Left ventricle myocardium inferior (tissue), 1 donor: ENCODE data around the gene KCND2. TPM values are rescaled to one million over a fixed set of nuclear protein-coding genes. Genes with fewer than 3 reads are reported as not detected.

Experiments used
- DNase-seq: peaks from one replicate; pipeline ENCODE4 v3.0.0-alpha.2; 2020
- H3K27ac ChIP-seq: fragments of 200-600 bp; replicated peaks from 2 replicates; pipeline ENCODE4 v1.8.0; 2021
- H3K27me3 ChIP-seq: fragments of 200-600 bp; 2 replicates; pipeline ENCODE4 v1.8.0; 2021; ENCODE audit warnings: low read depth
- H3K36me3 ChIP-seq: fragments of 200-600 bp; 2 replicates; pipeline ENCODE4 v1.8.0; 2021
- H3K4me1 ChIP-seq: fragments of 200-600 bp; 2 replicates; pipeline ENCODE4 v1.8.0; 2021
- H3K4me3 ChIP-seq: fragments of 200-600 bp; 2 replicates; pipeline ENCODE4 v1.8.0; 2021; ENCODE audit warnings: mild to moderate bottlenecking, moderate library complexity
- H3K9me3 ChIP-seq: fragments of 200-600 bp; replicated peaks from 2 replicates; pipeline ENCODE4 v1.8.0; 2021
- CTCF ChIP-seq: fragments of 200-600 bp; IDR thresholded peaks from 2 replicates; pipeline ENCODE4 v1.8.0; 2021; ENCODE audit warnings: antibody characterized with exemption, mild to moderate bottlenecking, borderline replicate concordance
- intact Hi-C: fragments of 100-400 bp; cut with micrococcal nuclease; formaldehyde crosslinking; loops from one replicate; pipeline ENCODE4 v1.11.0; 2022
- total RNA-seq: library from RNA; stranded (reverse); fragmentation: NEBNext Ultra II Directional; extraction: Animal tissue kit (Norgen Biotek cat#: 25700); gene quantifications from one replicate; pipeline ENCODE4 v1.2.1, GENCODE V29; 2021
- donor health status: DM: no; HTN: yes; CAD: no; lungs with severe emphysema.

The KCND2 gene
- total RNA-seq, 1 donor from 2014 or later: not detected

- Histone ChIP-seq H3K27ac (no peak overlapping the region), H3K27me3 (no peaks in the 10 kb centered on the region), H3K4me1 (no peaks in the 10 kb centered on the region), H3K36me3 (no peaks in the 10 kb centered on the region), H3K4me3 (no peak overlapping the region), H3K9me3 (no peaks in the 10 kb centered on the region)
- intact Hi-C loops: no loop called here
- no peak for TF ChIP-seq CTCF
- no peak for DNase-seq
These were observed 90.4 kb downstream of the KCND2 start for GRCh38 chr7:120363414-120363813.

- Histone ChIP-seq H3K4me3 (no peak overlapping the region), H3K36me3 (no peaks in the 10 kb centered on the region), H3K27me3 (no peaks in the 10 kb centered on the region), H3K9me3 (no peaks in the 10 kb centered on the region), H3K27ac (no peak overlapping the region), H3K4me1 (no peaks in the 10 kb centered on the region)
- intact Hi-C loops: no loop called here
- DNase-seq: no peak
- no peak for TF ChIP-seq CTCF
These were observed 98.0 kb downstream of the KCND2 start for GRCh38 chr7:120370954-120371353.

GRCh38 chr7:120373174-120373573 lies 100.2 kb downstream of the KCND2 start:
- no peak for TF ChIP-seq CTCF
- no peak overlapping the region for H3K4me3 ChIP-seq
- no peak overlapping the region for H3K27ac ChIP-seq
- no peaks in the 10 kb centered on the region for H3K36me3 ChIP-seq
- no peaks in the 10 kb centered on the region for H3K27me3 ChIP-seq
- no peak for DNase-seq
- no peaks in the 10 kb centered on the region for H3K9me3 ChIP-seq
- no peaks in the 10 kb centered on the region for H3K4me1 ChIP-seq
- intact Hi-C loops: no loop called here

- Histone ChIP-seq H3K27me3 (no peaks in the 10 kb centered on the region), H3K4me1 (no peaks in the 10 kb centered on the region), H3K9me3 (no peaks in the 10 kb centered on the region), H3K4me3 (no peak overlapping the region), H3K36me3 (no peaks in the 10 kb centered on the region), H3K27ac (no peak overlapping the region)
- intact Hi-C loops: no loop called here
- TF ChIP-seq CTCF: no peak
- DNase-seq: no peak
These were observed 121.6 kb downstream of the KCND2 start for GRCh38 chr7:120394595-120394994.

- no peak for TF ChIP-seq CTCF
- intact Hi-C loops: no loop called here
These were observed 122.6 kb downstream of the KCND2 start for GRCh38 chr7:120395526-120396019.

More at GRCh38 chr7:120395526-120396019, 122.6 kb downstream of the KCND2 start:
- Histone ChIP-seq H3K27ac (no peak overlapping the region), H3K27me3 (no peaks in the 10 kb centered on the region), H3K36me3 (no peaks in the 10 kb centered on the region), H3K4me1 (no peaks in the 10 kb centered on the region), H3K9me3 (no peaks in the 10 kb centered on the region), H3K4me3 (no peak overlapping the region)
- no peak for DNase-seq
